Measurements from ENCODE around the gene SRD5A1. TPM values are rescaled to one million over a fixed set of nuclear protein-coding genes. Genes with fewer than 3 reads are reported as not detected.

Gene SRD5A1
- total RNA-seq, 1 experiment from 2014 or later: 39.6 TPM

- Histone ChIP-seq H3K9me2 (replicated peaks; ENCODE audit: low read length) (no peaks in the 10 kb centered on the region), H3K27me3 (ENCODE audit: low read length) (no peaks in the 10 kb centered on the region), H3K9ac (ENCODE audit: low read length) (no peak overlapping the region), H3K79me2 (ENCODE audit: low read length) (no peaks in the 10 kb centered on the region), H2AFZ (ENCODE audit: low read length) (no peak overlapping the region), H3K4me1 (ENCODE audit: insufficient read depth, low read length) (no peaks in the 10 kb centered on the region), H3K4me2 (ENCODE audit: low read length) (no peak overlapping the region), H3K27ac (ENCODE audit: low read length) (no peak overlapping the region), H3K9me3 (ENCODE audit: low read length) (no peaks in the 10 kb centered on the region), H3K4me3 (ENCODE audit: low read length) (no peak overlapping the region), H4K20me1 (ENCODE audit: low read length) (no peaks in the 10 kb centered on the region), H3F3A (ENCODE audit: low read length, unreplicated experiment) (no peaks in the 10 kb centered on the region), H3K36me3 (ENCODE audit: low read depth, low read length) (peaks cover 4% of the 10 kb centered on the region; the same call in 1 of the 2 replicates)
- DNase-seq (no peak), ATAC-seq (no peak)
- CTCF ChIA-PET: no interaction called here
- no peak for TF ChIP-seq EZH2 (IDR thresholded peaks at IDR 0.05; ENCODE audit: low read length, unreplicated experiment)
- no peak for TF ChIP-seq CTCF (conservative IDR thresholded peaks at IDR 0.05; ENCODE audit: low read depth, low read length)
- no peak for TF ChIP-seq EZH2phosphoT487 (IDR thresholded peaks at IDR 0.05; ENCODE audit: borderline replicate concordance, low read length)
- POLR2A ChIA-PET (ENCODE audit: unreplicated experiment): no interaction called here
- intact Hi-C loops (cut with micrococcal nuclease): no loop called here
- BruUV-seq (replicated peaks): no TSS peak
Measured at GRCh38 chr5:6673031-6673430, 39.8 kb downstream of the SRD5A1 start.

GRCh38 chr5:6673963-6674362 lies 40.7 kb downstream of the SRD5A1 start:
- ATAC-seq (no peak), DNase-seq (no peak)
- peaks cover 4% of the 10 kb centered on the region; the same call in 1 of the 2 replicates for H3K36me3 ChIP-seq (ENCODE audit: low read depth, low read length)
- no peaks in the 10 kb centered on the region for H4K20me1 ChIP-seq (ENCODE audit: low read length)
- H3K79me2 ChIP-seq (ENCODE audit: low read length): no peaks in the 10 kb centered on the region
- no TSS peak for BruUV-seq (replicated peaks)
- no peak overlapping the region for H3K9ac ChIP-seq (ENCODE audit: low read length)
- no peak overlapping the region for H3K4me3 ChIP-seq (ENCODE audit: low read length)
- H3K9me3 ChIP-seq (ENCODE audit: low read length): no peaks in the 10 kb centered on the region
- H3K27ac ChIP-seq (ENCODE audit: low read length): no peak overlapping the region
- no peaks in the 10 kb centered on the region for H3K9me2 ChIP-seq (replicated peaks; ENCODE audit: low read length)
- TF ChIP-seq EZH2phosphoT487 (IDR thresholded peaks at IDR 0.05; ENCODE audit: borderline replicate concordance, low read length) (no peak), CTCF (conservative IDR thresholded peaks at IDR 0.05; ENCODE audit: low read depth, low read length) (no peak), EZH2 (IDR thresholded peaks at IDR 0.05; ENCODE audit: low read length, unreplicated experiment) (no peak)
- POLR2A ChIA-PET (ENCODE audit: unreplicated experiment): no interaction called here
- intact Hi-C loops (cut with micrococcal nuclease): no loop called here
- no peak overlapping the region for H2AFZ ChIP-seq (ENCODE audit: low read length)
- H3K4me2 ChIP-seq (ENCODE audit: low read length): no peak overlapping the region
- CTCF ChIA-PET: no interaction called here
- no peaks in the 10 kb centered on the region for H3F3A ChIP-seq (ENCODE audit: low read length, unreplicated experiment)
- no peaks in the 10 kb centered on the region for H3K4me1 ChIP-seq (ENCODE audit: insufficient read depth, low read length)
- H3K27me3 ChIP-seq (ENCODE audit: low read length): no peaks in the 10 kb centered on the region

GRCh38 chr5:6674421-6674820 lies 41.2 kb downstream of the SRD5A1 start:
- H3K9me2 ChIP-seq (replicated peaks; ENCODE audit: low read length): no peaks in the 10 kb centered on the region
- H3F3A ChIP-seq (ENCODE audit: low read length, unreplicated experiment): no peaks in the 10 kb centered on the region
- ChIA-PET POLR2A (ENCODE audit: unreplicated experiment) (no interaction called here), CTCF (no interaction called here)
- no peaks in the 10 kb centered on the region for H3K27me3 ChIP-seq (ENCODE audit: low read length)
- peaks cover 4% of the 10 kb centered on the region; the same call in 1 of the 2 replicates for H3K36me3 ChIP-seq (ENCODE audit: low read depth, low read length)
- no peaks in the 10 kb centered on the region for H3K79me2 ChIP-seq (ENCODE audit: low read length)
- no peak for ATAC-seq
- H3K4me2 ChIP-seq (ENCODE audit: low read length): no peak overlapping the region
- no peak overlapping the region for H2AFZ ChIP-seq (ENCODE audit: low read length)
- TF ChIP-seq EZH2 (IDR thresholded peaks at IDR 0.05; ENCODE audit: low read length, unreplicated experiment): no peak
- no peak for TF ChIP-seq EZH2phosphoT487 (IDR thresholded peaks at IDR 0.05; ENCODE audit: borderline replicate concordance, low read length)
- no peak for TF ChIP-seq CTCF (conservative IDR thresholded peaks at IDR 0.05; ENCODE audit: low read depth, low read length)
- H3K27ac ChIP-seq (ENCODE audit: low read length): no peak overlapping the region
- no peaks in the 10 kb centered on the region for H3K4me1 ChIP-seq (ENCODE audit: insufficient read depth, low read length)
- H3K4me3 ChIP-seq (ENCODE audit: low read length): no peak overlapping the region
- H4K20me1 ChIP-seq (ENCODE audit: low read length): no peaks in the 10 kb centered on the region
- no peak for DNase-seq
- no peaks in the 10 kb centered on the region for H3K9me3 ChIP-seq (ENCODE audit: low read length)
- H3K9ac ChIP-seq (ENCODE audit: low read length): no peak overlapping the region
- intact Hi-C loops (cut with micrococcal nuclease): no loop called here
- BruUV-seq (replicated peaks): no TSS peak
